ENCODE data around the gene VDR.

GRCh38 chr12:47910486-47910885, 5.7 kb upstream of the VDR start:
- TF ChIP-seq EZH2 (optimal IDR thresholded peaks at IDR 0.05; ENCODE audit: low read depth, low read length) (no peak), CTCF (IDR thresholded peaks at IDR 0.05; ENCODE audit: low read length) (no peak), EZH2phosphoT487 (IDR thresholded peaks at IDR 0.05; ENCODE audit: low read length) (no peak)
